CD14-positive monocyte (primary cell): ENCODE measurements around the gene MCF2L2. TPM values are rescaled to one million over a fixed set of nuclear protein-coding genes. Genes with fewer than 3 reads are reported as not detected.

ENCODE experiments used
- DNase-seq, 3 donors: peaks; one replicate each; pipeline ENCODE4 v3.0.0-alpha.2; 2011 to 2022
- H2AFZ ChIP-seq: 2 replicates; pipeline ENCODE4 v1.6.0; 2012; ENCODE audit warnings: mild to moderate bottlenecking, low read depth, low read length, inconsistent platforms; ENCODE audit not compliant: insufficient read depth, poor library complexity, severe bottlenecking
- H3K27ac ChIP-seq, 2 donors: 1 replicate in 1 of 2; 2 replicates in 1 of 2; pipeline ENCODE4 v1.5.1; 2012 to 2013; ENCODE audit warnings: low read length in 2 of 2, control low read depth in 1 of 2, inconsistent platforms in 1 of 2, low read depth in 1 of 2, mild to moderate bottlenecking in 1 of 2
- H3K27me3 ChIP-seq, 2 donors: one replicate each; pipeline versions ENCODE4 v1.6.0 to v1.6.1; 2011 to 2013; ENCODE audit warnings: low read length in 2 of 2; ENCODE audit not compliant: control insufficient read depth in 2 of 2, insufficient read depth in 2 of 2
- H3K36me3 ChIP-seq, 2 donors: replicated peaks in 1 of 2; 1 replicate in 1 of 2; 2 replicates in 1 of 2; pipeline versions ENCODE4 v1.5.1 to v1.6.1; 2012 to 2013; ENCODE audit warnings: low read length in 2 of 2, control low read depth in 1 of 2, inconsistent platforms in 1 of 2, mild to moderate bottlenecking in 1 of 2; ENCODE audit not compliant: insufficient read depth in 2 of 2, control insufficient read depth in 1 of 2
- H3K4me1 ChIP-seq, 2 donors: 1 replicate in 1 of 2; 2 replicates in 1 of 2; pipeline versions ENCODE4 v1.5.1 to v1.6.1; 2012 to 2013; ENCODE audit warnings: low read length in 2 of 2, control low read depth in 1 of 2, inconsistent platforms in 1 of 2, mild to moderate bottlenecking in 1 of 2, moderate library complexity in 1 of 2; ENCODE audit not compliant: insufficient read depth in 2 of 2, control insufficient read depth in 1 of 2
- H3K4me2 ChIP-seq: replicated peaks from 2 replicates; pipeline ENCODE3; 2012; ENCODE audit warnings: low read length, moderate library complexity, mild to moderate bottlenecking; ENCODE audit not compliant: poor library complexity, severe bottlenecking; ENCODE audit errors: extremely low read depth
- H3K4me3 ChIP-seq, 3 experiments: fragments of 200-600 bp in 1 of 3; sonication (generic) in 1 of 3; replicated peaks in 1 of 3; 1 replicate in 2 of 3; 2 replicates in 1 of 3; pipeline ENCODE4 v1.5.1; 2011 to 2013; ENCODE audit warnings: low read length in 3 of 3, mild to moderate bottlenecking in 3 of 3, control low read depth in 2 of 3, low read depth in 2 of 3, inconsistent platforms in 1 of 3, moderate library complexity in 1 of 3
- H3K79me2 ChIP-seq: 2 replicates; pipeline ENCODE4 v1.6.0; 2012; ENCODE audit warnings: mild to moderate bottlenecking, control low read depth, inconsistent platforms, low read length, moderate library complexity; ENCODE audit not compliant: insufficient read depth
- H3K9ac ChIP-seq: 2 replicates; pipeline ENCODE4 v1.6.0; 2017; ENCODE audit warnings: low read length, mild to moderate bottlenecking; ENCODE audit not compliant: insufficient read depth, poor library complexity, severe bottlenecking
- H3K9me3 ChIP-seq, 2 donors: replicated peaks in 1 of 2; 1 replicate in 1 of 2; 2 replicates in 1 of 2; pipeline versions ENCODE4 v1.5.1 to v1.6.1; 2012 to 2013; ENCODE audit warnings: low read length in 2 of 2, control low read depth in 1 of 2; ENCODE audit not compliant: control insufficient read depth in 1 of 2, insufficient read depth in 1 of 2
- H4K20me1 ChIP-seq: 2 replicates; pipeline ENCODE4 v1.6.0; 2012; ENCODE audit warnings: mild to moderate bottlenecking, low read length, control low read depth, moderate library complexity; ENCODE audit not compliant: insufficient read depth
- H3K27ac Mint-ChIP-seq, 7 donors: one replicate each; pipeline ENCODE4 v1.8.0; 2020; ENCODE audit warnings: mild to moderate bottlenecking in 7 of 7, mixed read lengths in 7 of 7, moderate library complexity in 6 of 7, inconsistent platforms in 2 of 7
- H3K27me3 Mint-ChIP-seq, 3 donors: one replicate each; pipeline ENCODE4 v1.8.0; 2021 to 2022; ENCODE audit warnings: low read depth in 3 of 3, mild to moderate bottlenecking in 3 of 3, mixed read lengths in 3 of 3, moderate library complexity in 3 of 3, inconsistent platforms in 1 of 3
- H3K36me3 Mint-ChIP-seq, 2 donors: one replicate each; pipeline ENCODE4 v1.8.0; 2020; ENCODE audit warnings: mixed read lengths in 2 of 2, inconsistent platforms in 1 of 2, mild to moderate bottlenecking in 1 of 2
- H3K4me1 Mint-ChIP-seq: one replicate; pipeline ENCODE4 v1.8.0; 2020; ENCODE audit warnings: mild to moderate bottlenecking, mixed read lengths
- H3K4me3 Mint-ChIP-seq, 2 donors: one replicate each; pipeline ENCODE4 v1.8.0; 2020; ENCODE audit warnings: mild to moderate bottlenecking in 2 of 2, mixed read lengths in 2 of 2, moderate library complexity in 1 of 2
- H3K9me3 Mint-ChIP-seq, 7 donors: one replicate each; pipeline ENCODE4 v1.8.0; 2020 to 2022; ENCODE audit warnings: mixed read lengths in 7 of 7, mild to moderate bottlenecking in 6 of 7, moderate library complexity in 6 of 7, inconsistent platforms in 2 of 7
- CTCF ChIP-seq: fragments of 200-600 bp; IDR thresholded peaks from one replicate; pipeline ENCODE4 v1.8.0; 2022; ENCODE audit warnings: antibody characterized with exemption, mild to moderate bottlenecking
- WGBS: methylation state at CpG from one replicate; pipeline ENCODE4 v1.1.5; 2013; ENCODE audit warnings: missing lambda C conversion rate; ENCODE audit not compliant: insufficient coverage; 5-methylcytosine and 5-hydroxymethylcytosine counted together
- intact Hi-C, 2 donors: fragments of 100-400 bp; cut with micrococcal nuclease; formaldehyde crosslinking; loops; one replicate each; pipeline versions ENCODE4 v1.15.0 to v1.15.1; 2023
- polyA plus RNA-seq, 3 donors: library from polyadenylated mRNA; depleted of rRNA in 1 of 3; unstranded in 2 of 3; stranded (reverse) in 1 of 3; fragments of 300-500 nt in 2 of 3; fragments of >200 nt in 1 of 3; fragmentation: Illumina TruSeq in 2 of 3; gene quantifications; 1 replicate in 2 of 3; 2 replicates in 1 of 3; pipeline ENCODE4 v1.2.3, GENCODE V29; 2012 to 2021

MCF2L2 gene
- polyA plus RNA-seq, 3 donors: 0.01 to 0.13 TPM; not detected in 1

- Histone ChIP-seq H3K27ac (no peak overlapping the region), H3K27me3 (no peaks in the 10 kb centered on the region), H4K20me1 (no peaks in the 10 kb centered on the region), H3K9ac (no peak overlapping the region), H3K79me2 (no peaks in the 10 kb centered on the region), H2AFZ (no peak overlapping the region), H3K36me3 (no peaks in the 10 kb centered on the region), H3K4me2 (no peak overlapping the region), H3K4me1 (peaks cover 39 to 47% of the 10 kb centered on the region in 2 donors), H3K4me3 (no peak overlapping the region), H3K9me3 (peaks cover 0 to 2% of the 10 kb centered on the region in 2 donors)
- no peak overlapping the region for H3K4me3 Mint-ChIP-seq
- peaks cover 0 to 5% (median 0%) of the 10 kb centered on the region in 3 donors for H3K27me3 Mint-ChIP-seq
- no peak for TF ChIP-seq CTCF
- no peak overlapping the region for H3K27ac Mint-ChIP-seq
- intact Hi-C loops: loop anchor here in 1 of 2 donors (5.0 kb wide), 1 partner anchor 34 kb away; no protein-coding TSS in a partner anchor
- WGBS: no CpG with 5 or more reads among the region's 2 CpGs
- H3K4me1 Mint-ChIP-seq: peaks cover 48% of the 10 kb centered on the region
- H3K9me3 Mint-ChIP-seq: peaks cover 0 to 4% (median 3%) of the 10 kb centered on the region in 7 donors
- no peaks in the 10 kb centered on the region for H3K36me3 Mint-ChIP-seq
- no peak for DNase-seq
Observed at GRCh38 chr3:183208800-183209199, 219.6 kb downstream of the MCF2L2 start.

- Histone ChIP-seq H3K4me1 (peaks cover 39 to 43% of the 10 kb centered on the region in 2 donors), H3K27ac (no peak overlapping the region), H3K79me2 (no peaks in the 10 kb centered on the region), H4K20me1 (no peaks in the 10 kb centered on the region), H3K36me3 (no peaks in the 10 kb centered on the region), H3K4me3 (no peak overlapping the region), H3K9ac (no peak overlapping the region), H3K27me3 (no peaks in the 10 kb centered on the region), H3K4me2 (no peak overlapping the region), H2AFZ (no peak overlapping the region), H3K9me3 (peaks cover 0 to 7% of the 10 kb centered on the region in 2 donors)
- intact Hi-C loops: loop anchor here in 1 of 2 donors (5.0 kb wide), 1 partner anchor 34 kb away; no protein-coding TSS in a partner anchor
- peaks cover 43% of the 10 kb centered on the region for H3K4me1 Mint-ChIP-seq
- no peaks in the 10 kb centered on the region for H3K36me3 Mint-ChIP-seq
- H3K9me3 Mint-ChIP-seq: peaks cover 5 to 10% (median 8%) of the 10 kb centered on the region in 7 donors
- H3K4me3 Mint-ChIP-seq: no peak overlapping the region
- peaks cover 0 to 5% (median 0%) of the 10 kb centered on the region in 3 donors for H3K27me3 Mint-ChIP-seq
- DNase-seq: no peak
- H3K27ac Mint-ChIP-seq: no peak overlapping the region
- no peak for TF ChIP-seq CTCF
- WGBS: no CpG with 5 or more reads among the region's 2 CpGs
Observed at GRCh38 chr3:183208260-183208659, 220.2 kb downstream of the MCF2L2 start.
